Measurements from ENCODE around the gene MAP1S. TPM values are rescaled to one million over a fixed set of nuclear protein-coding genes. Genes with fewer than 3 reads are reported as not detected.

Gene MAP1S
- polyA plus RNA-seq (2013) = 41.8 and 44.0 TPM in 2 replicates

GRCh38 chr19:17718947-17719711 is at the start of gene MAP1S:
MAP1S (plus strand) TSS chr19:17719480; CDS start chr19:17719503, 23 bp downstream.
- peaks cover 6 to 9% of the 10 kb centered on the region in 2 experiments for H3K36me3 ChIP-seq (ENCODE audit: control insufficient read depth in 1 of 2, insufficient read depth in 2 of 2, low read length in 2 of 2)
- no peaks in the 10 kb centered on the region for H3K27me3 ChIP-seq (ENCODE audit: insufficient read depth, low read length)
- no peak within 1 kb of the TSS for H3K27ac ChIP-seq (ENCODE audit: low read depth, low read length)
- DNase-seq = peak; percentile 33 to 56
- H3K18ac ChIP-seq (ENCODE audit: low read length) = peak within 1 kb of the TSS; percentile 81
- no peaks in the 10 kb centered on the region for H3K9me3 ChIP-seq (ENCODE audit: insufficient read depth, low read depth, low read length)
- H4K8ac ChIP-seq (ENCODE audit: low read depth, low read length) = peak within 1 kb of the TSS; percentile 85
- H3K4ac ChIP-seq (ENCODE audit: low read depth, low read length) = peak within 1 kb of the TSS; percentile 85
- H4K12ac ChIP-seq (ENCODE audit: low read depth, low read length) = no peak within 1 kb of the TSS
- no CpG with 5 or more reads among the region's 53 CpGs for WGBS (ENCODE audit: extremely low coverage, insufficient coverage, insufficient read length)
- no peak within 1 kb of the TSS for H3K23ac ChIP-seq (ENCODE audit: low read length)
- peak within 1 kb of the TSS; percentile 92 for H3K4me3 ChIP-seq (ENCODE audit: low read depth, low read length)
- H3K9ac ChIP-seq (ENCODE audit: low read length) = peak within 1 kb of the TSS; percentile 94
- peak within 1 kb of the TSS; percentile 77 for H3K4me2 ChIP-seq (ENCODE audit: low read length)
- H3K14ac ChIP-seq (ENCODE audit: low read length) = peak within 1 kb of the TSS; percentile 64
- H3K79me2 ChIP-seq (ENCODE audit: control insufficient read depth, insufficient read depth, low read length, poor library complexity) = peaks cover 9% of the 10 kb centered on the region
- H2BK120ac ChIP-seq (ENCODE audit: insufficient read depth, low read length, poor library complexity) = no peak within 1 kb of the TSS
- H2AK5ac ChIP-seq (ENCODE audit: low read length) = peak within 1 kb of the TSS; percentile 71
- peak within 1 kb of the TSS; percentile 61 for H2AFZ ChIP-seq (ENCODE audit: insufficient read depth, low read length, poor library complexity)
- H3K4me1 ChIP-seq (ENCODE audit: control insufficient read depth in 1 of 2, insufficient read depth in 2 of 2, low read length in 2 of 2) = peaks cover 13 to 14% of the 10 kb centered on the region in 2 experiments
- peaks cover 3% of the 10 kb centered on the region for H3K79me1 ChIP-seq (ENCODE audit: low read length)
- peak within 1 kb of the TSS; percentile 37 for H2BK5ac ChIP-seq (ENCODE audit: low read depth, low read length, poor library complexity)
- H2BK12ac ChIP-seq (ENCODE audit: low read length) = no peak within 1 kb of the TSS
- peak within 1 kb of the TSS; percentile 63 for H4K91ac ChIP-seq (ENCODE audit: low read depth, low read length)

- no peak overlapping the region for H3K14ac ChIP-seq (ENCODE audit: low read length)
- no peak overlapping the region for H3K4me2 ChIP-seq (ENCODE audit: low read length)
- no peaks in the 10 kb centered on the region for H3K36me3 ChIP-seq (ENCODE audit: control insufficient read depth in 1 of 2, insufficient read depth in 2 of 2, low read length in 2 of 2)
- H3K4me3 ChIP-seq (ENCODE audit: low read depth, low read length) = no peak overlapping the region
- no peaks in the 10 kb centered on the region for H3K79me1 ChIP-seq (ENCODE audit: low read length)
- H3K18ac ChIP-seq (ENCODE audit: low read length) = no peak overlapping the region
- H3K9me3 ChIP-seq (ENCODE audit: insufficient read depth, low read depth, low read length) = no peaks in the 10 kb centered on the region
- no peak overlapping the region for H4K91ac ChIP-seq (ENCODE audit: low read depth, low read length)
- H4K8ac ChIP-seq (ENCODE audit: low read depth, low read length) = no peak overlapping the region
- H4K12ac ChIP-seq (ENCODE audit: low read depth, low read length) = no peak overlapping the region
- no peak overlapping the region for H2AFZ ChIP-seq (ENCODE audit: insufficient read depth, low read length, poor library complexity)
- peak; percentile 76 to 83 for DNase-seq
- H3K4ac ChIP-seq (ENCODE audit: low read depth, low read length) = no peak overlapping the region
- no peak overlapping the region for H2BK5ac ChIP-seq (ENCODE audit: low read depth, low read length, poor library complexity)
- no peaks in the 10 kb centered on the region for H3K4me1 ChIP-seq (ENCODE audit: control insufficient read depth in 1 of 2, insufficient read depth in 2 of 2, low read length in 2 of 2)
- no peaks in the 10 kb centered on the region for H3K79me2 ChIP-seq (ENCODE audit: control insufficient read depth, insufficient read depth, low read length, poor library complexity)
- H2AK5ac ChIP-seq (ENCODE audit: low read length) = no peak overlapping the region
- no peak overlapping the region for H3K9ac ChIP-seq (ENCODE audit: low read length)
- no peak overlapping the region for H2BK12ac ChIP-seq (ENCODE audit: low read length)
- no peaks in the 10 kb centered on the region for H3K27me3 ChIP-seq (ENCODE audit: insufficient read depth, low read length)
- no CpG with 5 or more reads among the region's 2 CpGs for WGBS (ENCODE audit: extremely low coverage, insufficient coverage, insufficient read length)
- H3K27ac ChIP-seq (ENCODE audit: low read depth, low read length) = no peak overlapping the region
- no peak overlapping the region for H3K23ac ChIP-seq (ENCODE audit: low read length)
- H2BK120ac ChIP-seq (ENCODE audit: insufficient read depth, low read length, poor library complexity) = no peak overlapping the region
Observed at GRCh38 chr19:17671906-17672305, 47.4 kb upstream of the MAP1S start.

GRCh38 chr19:17673937-17674799 is 45.1 kb upstream of the MAP1S start:
- WGBS (ENCODE audit: extremely low coverage, insufficient coverage, insufficient read length) = no CpG with 5 or more reads among the region's 19 CpGs
- Histone ChIP-seq H3K79me2 (ENCODE audit: control insufficient read depth, insufficient read depth, low read length, poor library complexity) (no peaks in the 10 kb centered on the region), H4K12ac (ENCODE audit: low read depth, low read length) (no peak overlapping the region), H4K91ac (ENCODE audit: low read depth, low read length) (no peak overlapping the region), H3K4me1 (ENCODE audit: control insufficient read depth in 1 of 2, insufficient read depth in 2 of 2, low read length in 2 of 2) (no peaks in the 10 kb centered on the region), H3K9ac (ENCODE audit: low read length) (no peak overlapping the region), H2BK12ac (ENCODE audit: low read length) (no peak overlapping the region), H2AFZ (ENCODE audit: insufficient read depth, low read length, poor library complexity) (no peak overlapping the region), H3K23ac (ENCODE audit: low read length) (no peak overlapping the region), H3K14ac (ENCODE audit: low read length) (no peak overlapping the region), H2BK5ac (ENCODE audit: low read depth, low read length, poor library complexity) (no peak overlapping the region), H3K9me3 (ENCODE audit: insufficient read depth, low read depth, low read length) (no peaks in the 10 kb centered on the region), H3K18ac (ENCODE audit: low read length) (no peak overlapping the region), H2BK120ac (ENCODE audit: insufficient read depth, low read length, poor library complexity) (no peak overlapping the region), H3K79me1 (ENCODE audit: low read length) (no peaks in the 10 kb centered on the region), H3K27me3 (ENCODE audit: insufficient read depth, low read length) (no peaks in the 10 kb centered on the region), H3K36me3 (ENCODE audit: control insufficient read depth in 1 of 2, insufficient read depth in 2 of 2, low read length in 2 of 2) (no peaks in the 10 kb centered on the region), H4K8ac (ENCODE audit: low read depth, low read length) (no peak overlapping the region), H3K4me3 (ENCODE audit: low read depth, low read length) (no peak overlapping the region), H3K4me2 (ENCODE audit: low read length) (no peak overlapping the region), H2AK5ac (ENCODE audit: low read length) (no peak overlapping the region), H3K27ac (ENCODE audit: low read depth, low read length) (no peak overlapping the region), H3K4ac (ENCODE audit: low read depth, low read length) (no peak overlapping the region)
- no peak for DNase-seq

GRCh38 chr19:17676295-17676694 is 43.0 kb upstream of the MAP1S start:
- no peak overlapping the region for H2BK12ac ChIP-seq (ENCODE audit: low read length)
- H2BK5ac ChIP-seq (ENCODE audit: low read depth, low read length, poor library complexity) = no peak overlapping the region
- H3K27me3 ChIP-seq (ENCODE audit: insufficient read depth, low read length) = no peaks in the 10 kb centered on the region
- H3K4me3 ChIP-seq (ENCODE audit: low read depth, low read length) = no peak overlapping the region
- H4K91ac ChIP-seq (ENCODE audit: low read depth, low read length) = no peak overlapping the region
- no peak overlapping the region for H3K4me2 ChIP-seq (ENCODE audit: low read length)
- H2AK5ac ChIP-seq (ENCODE audit: low read length) = no peak overlapping the region
- H3K9ac ChIP-seq (ENCODE audit: low read length) = no peak overlapping the region
- no peaks in the 10 kb centered on the region for H3K36me3 ChIP-seq (ENCODE audit: control insufficient read depth in 1 of 2, insufficient read depth in 2 of 2, low read length in 2 of 2)
- no peaks in the 10 kb centered on the region for H3K4me1 ChIP-seq (ENCODE audit: control insufficient read depth in 1 of 2, insufficient read depth in 2 of 2, low read length in 2 of 2)
- H2BK120ac ChIP-seq (ENCODE audit: insufficient read depth, low read length, poor library complexity) = no peak overlapping the region
- H3K79me2 ChIP-seq (ENCODE audit: control insufficient read depth, insufficient read depth, low read length, poor library complexity) = no peaks in the 10 kb centered on the region
- H3K18ac ChIP-seq (ENCODE audit: low read length) = no peak overlapping the region
- no peak for DNase-seq
- H3K79me1 ChIP-seq (ENCODE audit: low read length) = no peaks in the 10 kb centered on the region
- no peak overlapping the region for H4K12ac ChIP-seq (ENCODE audit: low read depth, low read length)
- H3K9me3 ChIP-seq (ENCODE audit: insufficient read depth, low read depth, low read length) = no peaks in the 10 kb centered on the region
- H3K14ac ChIP-seq (ENCODE audit: low read length) = no peak overlapping the region
- WGBS (ENCODE audit: extremely low coverage, insufficient coverage, insufficient read length) = no CpG with 5 or more reads among the region's 2 CpGs
- H3K23ac ChIP-seq (ENCODE audit: low read length) = no peak overlapping the region
- no peak overlapping the region for H3K27ac ChIP-seq (ENCODE audit: low read depth, low read length)
- no peak overlapping the region for H3K4ac ChIP-seq (ENCODE audit: low read depth, low read length)
- H4K8ac ChIP-seq (ENCODE audit: low read depth, low read length) = no peak overlapping the region
- H2AFZ ChIP-seq (ENCODE audit: insufficient read depth, low read length, poor library complexity) = no peak overlapping the region

All from trophoblast cell (in vitro differentiated cells and primary cell).